DND-41 (cell line): ENCODE results near the gene SYTL4.

Experiments
- CTCF ChIP-seq: IDR thresholded peaks from 2 replicates; pipeline ENCODE4 v1.5.1; 2012; ENCODE audit warnings: borderline replicate concordance, low read length, moderate library complexity, mild to moderate bottlenecking; ENCODE audit not compliant: poor library complexity, severe bottlenecking; ENCODE audit errors: extremely low read depth
- EZH2 ChIP-seq: IDR thresholded peaks from 3 replicates; pipeline ENCODE4 v1.6.1; 2012; ENCODE audit warnings: borderline replicate concordance, low read depth, mild to moderate bottlenecking, moderate library complexity, low read length, inconsistent platforms; ENCODE audit not compliant: severe bottlenecking

- TF ChIP-seq CTCF: no peak
- no peak for TF ChIP-seq EZH2
These were observed 11.2 kb upstream of the SYTL4 start for GRCh38 chrX:100743009-100743607.
